GM12892 (cell line): ENCODE measurements around the gene SLC9A4.

Source experiments
- POLR2A ChIP-seq: IDR thresholded peaks from 2 replicates; pipeline ENCODE4 v1.6.1; 2011; ENCODE audit warnings: low read depth, low read length, control low read depth
- POLR2AphosphoS5 ChIP-seq: IDR thresholded peaks from 2 replicates; pipeline ENCODE4 v1.6.1; 2011; ENCODE audit warnings: low read depth, low read length, control low read depth
- TAF1 ChIP-seq: IDR thresholded peaks from 2 replicates; pipeline ENCODE4 v1.6.1; 2011; ENCODE audit warnings: low read depth, mild to moderate bottlenecking, control low read depth, low read length, borderline replicate concordance

DNA sequence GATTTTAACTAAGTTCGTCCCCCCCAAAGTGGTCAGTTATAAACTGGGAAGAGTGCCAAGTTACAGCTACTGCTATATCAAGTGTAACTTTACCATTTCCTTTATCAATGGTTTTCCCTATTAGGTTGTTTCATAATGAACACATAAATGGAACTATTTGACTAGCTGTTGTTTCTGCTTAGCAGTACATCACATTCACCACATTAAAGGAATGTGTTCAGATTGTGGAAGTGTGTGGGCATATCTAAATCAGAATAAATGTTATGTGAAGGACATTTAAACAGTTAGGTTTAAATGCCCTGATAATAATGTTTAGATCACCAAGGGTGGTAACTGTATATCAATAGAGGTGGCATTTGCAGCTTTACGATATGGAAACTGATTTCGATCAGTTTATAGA lies 45.1 kb downstream of the SLC9A4 start:
- TF ChIP-seq POLR2A (no peak), TAF1 (no peak), POLR2AphosphoS5 (no peak)
